Hippocampal formation (tissue), 2 donors: Measurements from ENCODE around the gene SLC17A9.

Experiments used
- DNase-seq, 2 donors: peaks; one replicate each; lab custom pipeline; 2025; lab: John Stamatoyannopoulos, UW

The SLC17A9 gene

GRCh38 chr20:62952373-62952967 is at the start of gene SLC17A9:
SLC17A9 (plus strand) TSS chr20:62952709; CDS start chr20:62952831, 122 bp downstream.
- DNase-seq = no peak

- no peak for DNase-seq
Observed at GRCh38 chr20:62902926-62903615, 49.4 kb upstream of the SLC17A9 start.

GRCh38 chr20:62905536-62906117 is 46.9 kb upstream of the SLC17A9 start:
- no peak for DNase-seq

- no peak for DNase-seq
Observed at GRCh38 chr20:62906209-62906608, 46.3 kb upstream of the SLC17A9 start.

- no peak for DNase-seq
Observed at GRCh38 chr20:62906647-62907375, 45.7 kb upstream of the SLC17A9 start.

- no peak for DNase-seq
Observed at GRCh38 chr20:62907384-62908317, 44.9 kb upstream of the SLC17A9 start.

GRCh38 chr20:62908971-62909791 is 43.3 kb upstream of the SLC17A9 start:
- DNase-seq = no peak

- no peak for DNase-seq
Observed at GRCh38 chr20:62910217-62910766, 42.2 kb upstream of the SLC17A9 start.

GRCh38 chr20:62910777-62911497 is 41.6 kb upstream of the SLC17A9 start:
- no peak for DNase-seq

- DNase-seq = no peak
Observed at GRCh38 chr20:62911701-62912280, 40.7 kb upstream of the SLC17A9 start.

GRCh38 chr20:62913043-62913630 is 39.4 kb upstream of the SLC17A9 start:
- no peak for DNase-seq

GRCh38 chr20:62914436-62914835 is 38.1 kb upstream of the SLC17A9 start:
- DNase-seq = no peak

- peak; percentile 27 to 39 for DNase-seq
Observed at GRCh38 chr20:62914970-62915457, 37.5 kb upstream of the SLC17A9 start.

GRCh38 chr20:62916703-62917476 is 35.6 kb upstream of the SLC17A9 start:
- no peak for DNase-seq

GRCh38 chr20:62917720-62918119 is 34.8 kb upstream of the SLC17A9 start:
- no peak for DNase-seq

GRCh38 chr20:62918147-62918546 is 34.4 kb upstream of the SLC17A9 start:
- DNase-seq = no peak

GRCh38 chr20:62918831-62919230 is 33.7 kb upstream of the SLC17A9 start:
- no peak for DNase-seq
